Muscle of back (tissue), 11 donors: ENCODE data around the gene GALNT9. TPM values are rescaled to one million over a fixed set of nuclear protein-coding genes. Genes with fewer than 3 reads are reported as not detected.
A peak's percentile ranks its signal among the peaks of the same experiment; 100 is the strongest.
"Not testable (repeated sequence)": the region's sequence is repeated elsewhere in the genome, so short reads cannot be mapped to it uniquely, and the experiment has no call there.

Source experiments
- DNase-seq, 3 donors: peaks; one replicate each; pipeline versions ENCODE4 v3.0.0 to v3.0.0-alpha.2; 2013
- polyA plus RNA-seq, 10 donors: library from polyadenylated mRNA; unstranded; fragments of 120-200 nt; gene quantifications; one replicate each; pipeline ENCODE4 v1.2.1, GENCODE V29; 2013; ENCODE audit not compliant: insufficient read length in 10 of 10

GALNT9 gene
- polyA plus RNA-seq, 10 donors, result 0.84 to 2.9 (median 1.6) TPM

GRCh38 chr12:132295561-132295960, 33.8 kb downstream of the GALNT9 start:
- DNase-seq, result not testable (repeated sequence)

- DNase-seq, result no peak
Measured at GRCh38 chr12:132295101-132295526, 34.3 kb downstream of the GALNT9 start.

GRCh38 chr12:132294121-132295034, 35.0 kb downstream of the GALNT9 start:
- DNase-seq, result no peak

GRCh38 chr12:132292328-132293319, 36.8 kb downstream of the GALNT9 start:
- DNase-seq, result no peak

GRCh38 chr12:132291402-132292175, 37.8 kb downstream of the GALNT9 start:
- no peak for DNase-seq

- no peak for DNase-seq
Measured at GRCh38 chr12:132290203-132290540, 39.2 kb downstream of the GALNT9 start.

GRCh38 chr12:132289356-132290202, 39.8 kb downstream of the GALNT9 start:
- no peak for DNase-seq

GRCh38 chr12:132288516-132289215, 40.7 kb downstream of the GALNT9 start:
- no peak for DNase-seq

GRCh38 chr12:132287391-132288238, 41.8 kb downstream of the GALNT9 start:
- no peak for DNase-seq

- DNase-seq, result no peak
Measured at GRCh38 chr12:132286912-132287311, 42.5 kb downstream of the GALNT9 start.

- peak; percentile 45 to 85 (median 71) for DNase-seq
Measured at GRCh38 chr12:132285991-132286681, 43.3 kb downstream of the GALNT9 start.

- DNase-seq, result no peak
Measured at GRCh38 chr12:132284827-132285741, 44.3 kb downstream of the GALNT9 start.

- DNase-seq, result no peak
Measured at GRCh38 chr12:132284071-132284826, 45.1 kb downstream of the GALNT9 start.

GRCh38 chr12:132282950-132283771, 46.2 kb downstream of the GALNT9 start:
- no peak for DNase-seq
